Kidney epithelial cell (primary cell): Measurements from ENCODE around the gene DCC. TPM values are rescaled to one million over a fixed set of nuclear protein-coding genes. Genes with fewer than 3 reads are reported as not detected.

Experiments
- DNase-seq: peaks from one replicate; pipeline ENCODE4 v3.0.0-alpha.2; 2010; ENCODE audit warnings: low read depth
- H3K27me3 ChIP-seq: 2 replicates; pipeline ENCODE4 v1.6.0; 2011; ENCODE audit warnings: low read length; ENCODE audit not compliant: control insufficient read depth, insufficient read depth
- H3K36me3 ChIP-seq: 2 replicates; pipeline ENCODE4 v1.5.1; 2011; ENCODE audit warnings: low read length; ENCODE audit not compliant: control insufficient read depth, insufficient read depth
- H3K4me3 ChIP-seq: 2 replicates; pipeline ENCODE4 v1.5.1; 2011; ENCODE audit warnings: low read depth, mild to moderate bottlenecking, control low read depth, low read length
- CTCF ChIP-seq: IDR thresholded peaks from 2 replicates; pipeline ENCODE4 v1.5.1; 2011; ENCODE audit warnings: mild to moderate bottlenecking, moderate library complexity, low read length, control low read depth, inconsistent platforms; ENCODE audit not compliant: insufficient read depth, poor library complexity, severe bottlenecking
- total RNA-seq: library from RNA; depleted of rRNA; stranded (reverse); fragments of >200 nt; gene quantifications from 2 replicates; pipeline ENCODE4 v1.2.3, GENCODE V29; 2015

The DCC gene
- total RNA-seq, 1 donor from 2014 or later, result 0.04 TPM

GRCh38 chr18:52948868-52949444 lies 609.0 kb downstream of the DCC start:
- H3K4me3 ChIP-seq, result no peak overlapping the region
- no peaks in the 10 kb centered on the region for H3K27me3 ChIP-seq
- no peaks in the 10 kb centered on the region for H3K36me3 ChIP-seq
- TF ChIP-seq CTCF, result no peak
- DNase-seq, result no peak

GRCh38 chr18:52950155-52950554 lies 610.2 kb downstream of the DCC start:
- no peak for TF ChIP-seq CTCF
- Histone ChIP-seq H3K4me3 (no peak overlapping the region), H3K27me3 (no peaks in the 10 kb centered on the region), H3K36me3 (no peaks in the 10 kb centered on the region)
- no peak for DNase-seq

- no peaks in the 10 kb centered on the region for H3K36me3 ChIP-seq
- no peak for TF ChIP-seq CTCF
- H3K27me3 ChIP-seq, result no peaks in the 10 kb centered on the region
- DNase-seq, result no peak
- no peak overlapping the region for H3K4me3 ChIP-seq
Observed at GRCh38 chr18:52953387-52953786, 613.4 kb downstream of the DCC start.

- no peaks in the 10 kb centered on the region for H3K36me3 ChIP-seq
- H3K27me3 ChIP-seq, result no peaks in the 10 kb centered on the region
- H3K4me3 ChIP-seq, result no peak overlapping the region
- TF ChIP-seq CTCF, result no peak
- DNase-seq, result no peak
Observed at GRCh38 chr18:52963481-52963880, 623.5 kb downstream of the DCC start.

GRCh38 chr18:52970686-52971085 lies 630.7 kb downstream of the DCC start:
- DNase-seq, result no peak

More at GRCh38 chr18:52970686-52971085, 630.7 kb downstream of the DCC start:
- no peak for TF ChIP-seq CTCF
- Histone ChIP-seq H3K27me3 (no peaks in the 10 kb centered on the region), H3K4me3 (no peak overlapping the region), H3K36me3 (no peaks in the 10 kb centered on the region)
